Urinary bladder (tissue), 4 donors: ENCODE results near the gene ALS2CL. TPM values are rescaled to one million over a fixed set of nuclear protein-coding genes. Genes with fewer than 3 reads are reported as not detected.
"Not testable (repeated sequence)": the region's sequence is repeated elsewhere in the genome, so short reads cannot be mapped to it uniquely, and the experiment has no call there.

Source experiments
- DNase-seq: peaks from one replicate; pipeline ENCODE4 v3.0.0-alpha.2; 2015; ENCODE audit errors: extremely low spot score
- H3K27ac ChIP-seq: one replicate; pipeline ENCODE4 v1.5.1; 2013; ENCODE audit warnings: low read depth, mild to moderate bottlenecking, moderate library complexity
- H3K36me3 ChIP-seq: one replicate; pipeline ENCODE4 v1.6.1; 2013; ENCODE audit warnings: mild to moderate bottlenecking, moderate library complexity; ENCODE audit not compliant: insufficient read depth
- H3K4me1 ChIP-seq: one replicate; pipeline ENCODE4 v1.6.1; 2013; ENCODE audit warnings: mild to moderate bottlenecking, moderate library complexity; ENCODE audit not compliant: insufficient read depth
- H3K4me3 ChIP-seq: one replicate; pipeline ENCODE4 v1.5.1; 2013; ENCODE audit warnings: low read depth, low read length
- WGBS: extraction: QIAGEN DNeasy Blood & Tissue Kit; methylation state at CpG from one replicate; pipeline ENCODE4 v1.1.7; 2013; 5-methylcytosine and 5-hydroxymethylcytosine counted together
- polyA plus RNA-seq: library from polyadenylated mRNA; stranded (reverse); fragments of 200-250 nt; gene quantifications from one replicate; pipeline ENCODE4 v1.2.3, GENCODE V29; 2013
- total RNA-seq: library from RNA; depleted of rRNA; stranded (reverse); fragments of >200 nt; gene quantifications from one replicate; pipeline ENCODE4 v1.2.3, GENCODE V29; 2014
- donor health status: healthy with polysubstance abuse.
- donor health status: healthy.

The ALS2CL gene
- total and polyA plus RNA-seq, 2 donors = 10.4 to 10.6 TPM

GRCh38 chr3:46711305-46711704 is 17.8 kb upstream of the ALS2CL start:
- no peak overlapping the region for H3K27ac ChIP-seq
- no peak for DNase-seq
- no peak overlapping the region for H3K4me3 ChIP-seq
- no peaks in the 10 kb centered on the region for H3K36me3 ChIP-seq
- no peaks in the 10 kb centered on the region for H3K4me1 ChIP-seq
- WGBS = 97% methylated on average over 2 of the region's 2 CpGs

- 95% methylated on average over 6 of the region's 6 CpGs for WGBS
- Histone ChIP-seq H3K4me3 (no peak overlapping the region), H3K27ac (no peak overlapping the region), H3K4me1 (no peaks in the 10 kb centered on the region), H3K36me3 (no peaks in the 10 kb centered on the region)
- DNase-seq = no peak
Measured at GRCh38 chr3:46710671-46711295, 17.3 kb upstream of the ALS2CL start.

- WGBS = 83% methylated on average over 7 of the region's 7 CpGs
- Histone ChIP-seq H3K27ac (no peak overlapping the region), H3K4me1 (no peaks in the 10 kb centered on the region), H3K4me3 (no peak overlapping the region), H3K36me3 (no peaks in the 10 kb centered on the region)
- no peak for DNase-seq
Measured at GRCh38 chr3:46710229-46710628, 16.8 kb upstream of the ALS2CL start.

- Histone ChIP-seq H3K4me3 (no peak overlapping the region), H3K36me3 (no peaks in the 10 kb centered on the region), H3K27ac (no peak overlapping the region), H3K4me1 (no peaks in the 10 kb centered on the region)
- no peak for DNase-seq
- WGBS = 94% methylated on average over 6 of the region's 6 CpGs
Measured at GRCh38 chr3:46709721-46710120, 16.2 kb upstream of the ALS2CL start.

GRCh38 chr3:46709157-46709654 is 15.7 kb upstream of the ALS2CL start:
- no peaks in the 10 kb centered on the region for H3K4me1 ChIP-seq
- H3K27ac ChIP-seq = no peak overlapping the region
- no peak for DNase-seq
- H3K4me3 ChIP-seq = no peak overlapping the region
- no peaks in the 10 kb centered on the region for H3K36me3 ChIP-seq
- WGBS = 95% methylated on average over 7 of the region's 7 CpGs

DNA sequence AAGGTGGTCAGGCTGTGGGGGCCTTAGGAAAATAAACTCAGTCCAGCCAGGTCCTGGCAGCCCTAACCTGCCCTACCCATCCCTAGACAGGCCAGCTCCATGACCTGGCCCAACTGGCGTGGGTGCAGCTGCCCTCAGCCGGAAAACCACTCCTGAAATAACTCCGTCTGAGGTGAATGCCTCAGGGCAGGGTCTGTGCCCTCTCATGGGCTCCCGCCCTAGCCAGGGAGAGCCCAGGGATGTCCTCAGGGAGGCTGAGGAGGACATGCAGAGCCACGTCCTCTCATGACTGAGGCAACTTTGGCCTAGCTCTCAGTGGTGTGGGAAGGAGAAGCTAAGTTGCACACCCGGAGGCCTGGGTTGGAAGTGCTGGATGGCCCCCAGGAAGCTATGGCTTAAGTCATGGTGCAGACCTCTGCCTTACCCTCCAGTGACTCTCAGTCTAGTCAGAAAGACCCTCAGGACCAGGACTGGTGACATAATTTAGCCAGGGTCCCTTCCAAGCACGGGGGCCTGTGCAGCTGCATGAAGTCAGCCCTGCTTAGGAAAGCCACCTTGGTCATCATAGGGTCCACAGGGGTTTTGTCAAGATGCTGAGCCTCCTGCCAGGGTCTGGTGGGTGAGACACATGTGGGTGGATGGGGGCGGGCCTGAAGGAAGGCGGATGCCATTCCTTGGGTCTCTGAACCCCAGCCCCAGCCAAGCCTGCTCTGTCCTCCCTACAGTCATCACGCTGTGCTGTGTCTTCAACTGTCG is 15.1 kb upstream of the ALS2CL start:
- 87% methylated on average over 11 of the region's 11 CpGs for WGBS
- H3K4me1 ChIP-seq = no peaks in the 10 kb centered on the region
- H3K27ac ChIP-seq = no peak overlapping the region
- DNase-seq = no peak
- H3K36me3 ChIP-seq = no peaks in the 10 kb centered on the region
- no peak overlapping the region for H3K4me3 ChIP-seq

GRCh38 chr3:46707601-46708011 is 14.1 kb upstream of the ALS2CL start:
- Histone ChIP-seq H3K36me3 (no peaks in the 10 kb centered on the region), H3K4me3 (no peak overlapping the region), H3K4me1 (no peaks in the 10 kb centered on the region), H3K27ac (no peak overlapping the region)
- DNase-seq = no peak
- WGBS = 90% methylated on average over 7 of the region's 7 CpGs

DNA sequence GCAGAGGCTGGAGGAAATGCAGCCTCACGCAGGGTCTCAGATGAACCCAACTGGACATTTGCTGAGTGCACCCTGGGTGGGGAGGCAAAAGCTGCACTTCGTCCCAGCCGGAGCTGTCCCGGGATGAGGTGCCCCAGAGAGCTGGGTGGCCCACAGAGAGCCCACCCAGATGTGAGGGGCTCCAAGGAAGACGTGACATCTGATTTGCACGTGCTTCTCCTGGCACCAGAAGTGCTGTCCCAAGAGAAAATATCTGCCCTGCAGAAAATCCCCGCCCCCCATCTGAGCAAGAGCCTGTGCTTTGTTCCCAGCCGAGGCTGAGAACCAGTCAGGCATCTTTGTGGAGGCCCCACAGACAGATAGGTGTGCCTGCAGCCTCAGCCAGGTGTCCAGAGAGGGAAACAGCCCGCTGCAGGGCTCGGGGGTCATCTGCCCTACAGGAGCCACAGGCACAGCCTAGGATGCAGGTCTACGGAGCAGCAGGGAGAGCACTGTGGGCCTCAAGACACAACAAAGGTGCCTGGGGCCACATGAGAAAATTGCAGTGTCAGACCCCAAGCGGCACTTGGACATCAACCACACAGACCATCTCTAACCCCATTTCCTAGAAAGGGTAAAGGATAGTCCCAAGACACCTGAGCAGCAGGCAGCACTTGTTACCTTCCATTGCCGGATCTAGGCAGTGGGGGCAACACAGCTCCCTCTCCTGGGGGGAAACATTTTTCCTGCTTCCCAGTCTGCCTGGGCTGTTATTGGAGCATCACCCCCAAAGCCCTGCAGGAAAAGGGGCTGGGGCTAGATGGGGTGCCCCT is 13.5 kb upstream of the ALS2CL start:
- no peak overlapping the region for H3K27ac ChIP-seq
- H3K4me3 ChIP-seq = no peak overlapping the region
- WGBS = 72% methylated on average over 13 of the region's 13 CpGs
- no peak for DNase-seq
- H3K36me3 ChIP-seq = no peaks in the 10 kb centered on the region
- no peaks in the 10 kb centered on the region for H3K4me1 ChIP-seq

- DNase-seq = no peak
- Histone ChIP-seq H3K36me3 (no peaks in the 10 kb centered on the region), H3K4me1 (no peaks in the 10 kb centered on the region), H3K27ac (no peak overlapping the region), H3K4me3 (no peak overlapping the region)
- 72% methylated on average over 19 of the region's 19 CpGs for WGBS
Measured at GRCh38 chr3:46705751-46706552, 12.5 kb upstream of the ALS2CL start.

- WGBS = 22% methylated on average over 4 of the region's 4 CpGs
Measured at GRCh38 chr3:46705022-46705530, 11.6 kb upstream of the ALS2CL start.

DNA sequence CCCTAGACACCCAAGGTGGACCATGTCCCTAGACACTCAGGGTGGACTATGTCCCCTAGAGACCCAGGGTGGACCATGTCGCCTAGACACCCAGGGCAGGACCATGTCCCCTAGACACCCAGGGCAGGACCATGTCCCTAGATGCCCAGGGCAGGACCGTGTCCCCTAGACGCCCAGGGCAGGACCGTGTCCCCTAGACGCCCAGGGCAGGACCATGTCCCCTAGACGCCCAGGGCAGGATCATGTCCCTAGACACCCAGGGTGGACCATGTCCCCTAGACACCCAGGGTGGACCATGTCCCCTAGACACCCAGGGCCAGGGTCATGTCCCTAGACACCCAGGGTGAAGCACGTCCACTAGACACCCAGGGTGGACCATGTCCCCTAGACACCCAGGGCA is 10.9 kb upstream of the ALS2CL start:
- DNase-seq, H3K4me1 ChIP-seq: not testable (repeated sequence)
- WGBS = 42% methylated on average over 7 of the region's 7 CpGs

More at GRCh38 chr3:46705022-46705530, 11.6 kb upstream of the ALS2CL start:
- Histone ChIP-seq H3K36me3 (no peaks in the 10 kb centered on the region), H3K4me1 (no peaks in the 10 kb centered on the region), H3K27ac (no peak overlapping the region), H3K4me3 (no peak overlapping the region)
- no peak for DNase-seq

GRCh38 chr3:46703013-46703520 is 9.6 kb upstream of the ALS2CL start:
- WGBS = 94% methylated on average over 4 of the region's 4 CpGs
- Histone ChIP-seq H3K4me3 (no peak overlapping the region), H3K36me3 (no peaks in the 10 kb centered on the region), H3K27ac (no peak overlapping the region), H3K4me1 (no peaks in the 10 kb centered on the region)
- no peak for DNase-seq

More for the DNA sequence above, 10.9 kb upstream of the ALS2CL start:
- H3K4me3 ChIP-seq, H3K27ac ChIP-seq, H3K36me3 ChIP-seq: not testable (repeated sequence)
